Transverse colon (tissue), 4 donors: ENCODE data around the gene RFX3.

Experiments
- POLR2AphosphoS5 ChIP-seq, 3 donors: sonication (generic); formaldehyde crosslinking; IDR thresholded peaks; one replicate each; pipeline ENCODE4 v1.6.1; 2016; ENCODE audit warnings: antibody characterized with exemption in 3 of 3
- TF ChIP-seq, protein P1 (sequence below), 5 experiments: fragments of 200-600 bp in 3 of 5; fragments of 450-650 bp in 2 of 5; sonication (generic) in 3 of 5; IDR thresholded peaks; 1 replicate in 2 of 5; 2 replicates in 3 of 5; pipeline ENCODE4 v1.5.1; 2016 to 2017; ENCODE audit warnings: antibody characterized with exemption in 5 of 5, inconsistent platforms in 3 of 5, mild to moderate bottlenecking in 2 of 5, moderate library complexity in 1 of 5

DNA sequence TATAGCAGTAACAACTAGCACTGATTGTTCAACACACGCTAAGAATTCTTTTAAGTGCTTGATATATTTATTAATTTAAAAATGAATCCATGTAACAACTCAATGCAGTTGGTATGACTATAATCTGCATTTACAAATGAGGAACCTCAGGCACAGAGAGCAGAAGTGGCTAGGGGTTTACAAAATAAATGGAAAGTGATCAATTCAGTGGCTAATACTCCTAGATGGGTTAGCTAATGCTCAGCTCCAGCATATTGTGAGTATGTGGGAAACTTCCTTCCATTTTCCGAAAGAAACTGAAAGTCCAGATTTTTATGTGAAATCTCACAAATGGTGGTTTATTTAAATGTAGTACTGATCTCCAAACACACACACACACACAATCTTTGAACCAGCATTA, 128.0 kb downstream of the RFX3 start:
- TF ChIP-seq, protein P1, sequence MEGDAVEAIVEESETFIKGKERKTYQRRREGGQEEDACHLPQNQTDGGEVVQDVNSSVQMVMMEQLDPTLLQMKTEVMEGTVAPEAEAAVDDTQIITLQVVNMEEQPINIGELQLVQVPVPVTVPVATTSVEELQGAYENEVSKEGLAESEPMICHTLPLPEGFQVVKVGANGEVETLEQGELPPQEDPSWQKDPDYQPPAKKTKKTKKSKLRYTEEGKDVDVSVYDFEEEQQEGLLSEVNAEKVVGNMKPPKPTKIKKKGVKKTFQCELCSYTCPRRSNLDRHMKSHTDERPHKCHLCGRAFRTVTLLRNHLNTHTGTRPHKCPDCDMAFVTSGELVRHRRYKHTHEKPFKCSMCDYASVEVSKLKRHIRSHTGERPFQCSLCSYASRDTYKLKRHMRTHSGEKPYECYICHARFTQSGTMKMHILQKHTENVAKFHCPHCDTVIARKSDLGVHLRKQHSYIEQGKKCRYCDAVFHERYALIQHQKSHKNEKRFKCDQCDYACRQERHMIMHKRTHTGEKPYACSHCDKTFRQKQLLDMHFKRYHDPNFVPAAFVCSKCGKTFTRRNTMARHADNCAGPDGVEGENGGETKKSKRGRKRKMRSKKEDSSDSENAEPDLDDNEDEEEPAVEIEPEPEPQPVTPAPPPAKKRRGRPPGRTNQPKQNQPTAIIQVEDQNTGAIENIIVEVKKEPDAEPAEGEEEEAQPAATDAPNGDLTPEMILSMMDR (IDR thresholded peaks at IDR 0.05) = no peak
- TF ChIP-seq POLR2AphosphoS5 (IDR thresholded peaks at IDR 0.05) = no peak
